Upper lobe of left lung (tissue), 4 donors: ENCODE measurements around the gene RAC3.

Experiments used
- EP300 ChIP-seq, 4 donors: sonication (generic); formaldehyde crosslinking; IDR thresholded peaks; one replicate each; pipeline ENCODE4 v1.5.1; 2017; ENCODE audit warnings: antibody characterized with exemption in 4 of 4, control low read depth in 2 of 4
- POLR2A ChIP-seq, 4 donors: fragments of 450-650 bp; IDR thresholded peaks; one replicate each; pipeline ENCODE4 v1.5.1; 2016 to 2017; ENCODE audit warnings: antibody characterized with exemption in 4 of 4, mild to moderate bottlenecking in 2 of 4
- POLR2AphosphoS5 ChIP-seq, 2 donors: sonication (generic); formaldehyde crosslinking; IDR thresholded peaks; one replicate each; pipeline ENCODE4 v1.5.1; 2017; ENCODE audit warnings: antibody characterized with exemption in 2 of 2
- TF ChIP-seq, protein P1 (sequence below), 6 experiments: fragments of 450-650 bp in 4 of 6; fragments of 200-600 bp in 2 of 6; sonication (generic) in 2 of 6; IDR thresholded peaks; one replicate each; pipeline ENCODE4 v1.5.1; 2016 to 2019; ENCODE audit warnings: antibody characterized with exemption in 6 of 6

DNA sequence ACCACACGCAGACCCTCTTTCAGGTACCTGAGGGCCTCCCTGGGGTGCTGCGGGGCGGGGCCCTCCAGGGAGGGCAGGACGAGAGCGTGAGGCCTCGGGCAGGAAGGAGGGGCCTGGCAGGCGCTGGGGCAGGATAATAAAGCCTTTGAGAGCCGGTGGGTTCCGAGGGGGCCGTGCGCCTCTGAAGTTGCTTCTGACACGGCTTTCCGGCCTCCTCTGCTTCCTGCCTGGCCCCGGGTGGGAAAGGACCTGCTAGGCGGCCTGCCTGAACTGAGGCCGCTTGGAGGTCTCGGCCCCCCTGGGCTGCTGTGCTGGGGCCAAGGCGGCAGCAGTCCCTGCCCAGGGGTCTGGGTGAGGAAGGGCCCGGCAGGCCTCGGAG lies 19.2 kb upstream of the RAC3 start:
- TF ChIP-seq, protein P1, sequence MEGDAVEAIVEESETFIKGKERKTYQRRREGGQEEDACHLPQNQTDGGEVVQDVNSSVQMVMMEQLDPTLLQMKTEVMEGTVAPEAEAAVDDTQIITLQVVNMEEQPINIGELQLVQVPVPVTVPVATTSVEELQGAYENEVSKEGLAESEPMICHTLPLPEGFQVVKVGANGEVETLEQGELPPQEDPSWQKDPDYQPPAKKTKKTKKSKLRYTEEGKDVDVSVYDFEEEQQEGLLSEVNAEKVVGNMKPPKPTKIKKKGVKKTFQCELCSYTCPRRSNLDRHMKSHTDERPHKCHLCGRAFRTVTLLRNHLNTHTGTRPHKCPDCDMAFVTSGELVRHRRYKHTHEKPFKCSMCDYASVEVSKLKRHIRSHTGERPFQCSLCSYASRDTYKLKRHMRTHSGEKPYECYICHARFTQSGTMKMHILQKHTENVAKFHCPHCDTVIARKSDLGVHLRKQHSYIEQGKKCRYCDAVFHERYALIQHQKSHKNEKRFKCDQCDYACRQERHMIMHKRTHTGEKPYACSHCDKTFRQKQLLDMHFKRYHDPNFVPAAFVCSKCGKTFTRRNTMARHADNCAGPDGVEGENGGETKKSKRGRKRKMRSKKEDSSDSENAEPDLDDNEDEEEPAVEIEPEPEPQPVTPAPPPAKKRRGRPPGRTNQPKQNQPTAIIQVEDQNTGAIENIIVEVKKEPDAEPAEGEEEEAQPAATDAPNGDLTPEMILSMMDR (IDR thresholded peaks at IDR 0.05): no peak
- TF ChIP-seq POLR2AphosphoS5 (IDR thresholded peaks at IDR 0.05) (no peak), POLR2A (IDR thresholded peaks at IDR 0.05) (no peak), EP300 (IDR thresholded peaks at IDR 0.05) (no peak)
